B cell (primary cell): ENCODE data around the gene ERMAP. TPM values are rescaled to one million over a fixed set of nuclear protein-coding genes. Genes with fewer than 3 reads are reported as not detected.

Experiments used
- ATAC-seq: fragments of 200-7000 bp; cut with Tn5 transposase; one replicate; pipeline ENCODE4 v1.10.0; 2021; ENCODE audit warnings: low read depth, mild to moderate bottlenecking, moderate number of reproducible peaks, moderate library complexity
- CTCF ChIA-PET: fragments of 350-600 bp; sonication (Branson Sonifier 250); formaldehyde crosslinking; loops from one replicate; lab custom pipeline; 2021; ENCODE audit warnings: antibody characterized with exemption, inconsistent platforms; lab: Charles Lee
- POLR2A ChIA-PET: fragments of 350-600 bp; sonication (Branson Sonifier 250); formaldehyde crosslinking; loops from one replicate; lab custom pipeline; 2021; ENCODE audit warnings: antibody characterized with exemption; lab: Charles Lee
- DNase-seq: peaks from one replicate; pipeline ENCODE4 v3.0.0; 2013
- H2AFZ ChIP-seq: 2 replicates; pipeline ENCODE4 v1.6.1; 2012; ENCODE audit warnings: mild to moderate bottlenecking, low read depth, low read length; ENCODE audit not compliant: insufficient read depth, poor library complexity, severe bottlenecking
- H3K27ac ChIP-seq, 2 donors: 1 replicate in 1 of 2; 2 replicates in 1 of 2; pipeline ENCODE4 v1.5.1; 2012 to 2013; ENCODE audit warnings: low read length in 2 of 2, mild to moderate bottlenecking in 2 of 2, moderate library complexity in 1 of 2
- H3K27me3 ChIP-seq, 4 experiments: fragments of 200-600 bp in 1 of 4; sonication (generic) in 1 of 4; replicated peaks in 1 of 4; 1 replicate in 2 of 4; 2 replicates in 2 of 4; pipeline versions ENCODE4 v1.6.1 to v1.7.0; 2013 to 2016; ENCODE audit warnings: low read length in 3 of 4, mild to moderate bottlenecking in 2 of 4, mixed read lengths in 1 of 4, moderate library complexity in 1 of 4; ENCODE audit not compliant: insufficient read depth in 4 of 4, control insufficient read depth in 3 of 4; ENCODE audit errors: control extremely low read depth in 1 of 4
- H3K36me3 ChIP-seq, 2 experiments: replicated peaks in 1 of 2; 1 replicate in 1 of 2; 2 replicates in 1 of 2; pipeline versions ENCODE4 v1.6.1 to v1.7.1; 2013; ENCODE audit warnings: low read length in 1 of 2; ENCODE audit not compliant: insufficient read depth in 2 of 2, control insufficient read depth in 1 of 2; ENCODE audit errors: control extremely low read depth in 1 of 2, extremely low read depth in 1 of 2
- H3K4me1 ChIP-seq, 2 donors: fragments of 200-600 bp in 1 of 2; sonication (generic) in 1 of 2; 1 replicate in 1 of 2; 2 replicates in 1 of 2; pipeline versions ENCODE4 v1.5.1 to v1.6.1; 2013 to 2017; ENCODE audit warnings: low read length in 2 of 2; ENCODE audit not compliant: control insufficient read depth in 2 of 2, insufficient read depth in 2 of 2
- H3K4me2 ChIP-seq: replicated peaks from 2 replicates; pipeline ENCODE3; 2012; ENCODE audit warnings: mild to moderate bottlenecking, low read depth, low read length; ENCODE audit not compliant: poor library complexity, severe bottlenecking
- H3K4me3 ChIP-seq, 5 experiments: fragments of 200-600 bp in 1 of 5; sonication (generic) in 1 of 5; 1 replicate in 3 of 5; 2 replicates in 2 of 5; pipeline versions ENCODE4 v1.5.1 to v1.7.0; 2011 to 2016; ENCODE audit warnings: low read length in 4 of 5, mild to moderate bottlenecking in 4 of 5, low read depth in 2 of 5, control low read depth in 1 of 5, moderate library complexity in 1 of 5; ENCODE audit not compliant: insufficient read depth in 1 of 5; ENCODE audit errors: control extremely low read depth in 1 of 5, extremely low read depth in 1 of 5
- H3K79me2 ChIP-seq: fragments of 200-600 bp; sonication (generic); one replicate; pipeline ENCODE4 v1.6.0; 2016; ENCODE audit warnings: low read length; ENCODE audit not compliant: control insufficient read depth, insufficient read depth
- H3K9ac ChIP-seq: fragments of 200-600 bp; sonication (generic); 2 replicates; pipeline ENCODE4 v1.6.1; 2017; ENCODE audit warnings: mild to moderate bottlenecking, low read length, moderate library complexity
- H3K9me3 ChIP-seq, 3 donors: one replicate each; pipeline versions ENCODE4 v1.6.1 to v1.7.1; 2013; ENCODE audit warnings: low read length in 2 of 3; ENCODE audit not compliant: control insufficient read depth in 2 of 3, insufficient read depth in 1 of 3; ENCODE audit errors: control extremely low read depth in 1 of 3
- H4K20me1 ChIP-seq: 2 replicates; pipeline ENCODE4 v1.6.0; 2012; ENCODE audit warnings: mild to moderate bottlenecking, low read length; ENCODE audit not compliant: insufficient read depth, control insufficient read depth, poor library complexity, severe bottlenecking
- H3K27ac Mint-ChIP-seq: one replicate; pipeline ENCODE4 v1.8.0; 2021; ENCODE audit warnings: mixed read lengths
- H3K27me3 Mint-ChIP-seq: one replicate; pipeline ENCODE4 v1.8.0; 2021; ENCODE audit warnings: mixed read lengths
- H3K4me1 Mint-ChIP-seq: one replicate; pipeline ENCODE4 v1.8.0; 2021; ENCODE audit warnings: mixed read lengths
- H3K4me3 Mint-ChIP-seq: one replicate; pipeline ENCODE4 v1.8.0; 2021; ENCODE audit warnings: mixed read lengths
- H3K9me3 Mint-ChIP-seq: one replicate; pipeline ENCODE4 v1.8.0; 2022; ENCODE audit warnings: mixed read lengths; ENCODE audit not compliant: insufficient read depth
- CTCF ChIP-seq: fragments of 200-600 bp; IDR thresholded peaks from one replicate; pipeline ENCODE4 v1.8.0; 2022; ENCODE audit warnings: antibody characterized with exemption, mild to moderate bottlenecking
- EZH2 ChIP-seq: IDR thresholded peaks from 2 replicates; pipeline ENCODE4 v1.6.1; 2012; ENCODE audit warnings: borderline replicate concordance, low read depth, mild to moderate bottlenecking, moderate library complexity, low read length; ENCODE audit not compliant: insufficient read depth, poor library complexity, severe bottlenecking
- WGBS: methylation state at CpG from one replicate; pipeline ENCODE4 v1.1.5; 2013; ENCODE audit warnings: missing lambda C conversion rate; ENCODE audit not compliant: insufficient coverage; 5-methylcytosine and 5-hydroxymethylcytosine counted together
- intact Hi-C: fragments of 100-400 bp; cut with micrococcal nuclease; formaldehyde crosslinking; loops from one replicate; pipeline ENCODE4 v1.10.0; 2022
- polyA plus RNA-seq: library from polyadenylated mRNA; depleted of rRNA; stranded (reverse); fragments of >200 nt; gene quantifications from 2 replicates; pipeline ENCODE4 v1.2.3, GENCODE V29; 2012
- total RNA-seq, 2 donors: library from RNA; stranded (reverse); fragments of 120-200 nt in 1 of 2; gene quantifications; 1 replicate in 1 of 2; 2 replicates in 1 of 2; pipeline versions ENCODE4 v1.2.3 to v1.2.4, GENCODE V29; 2013 to 2022

ERMAP gene
- total and polyA plus RNA-seq, 2 donors (not counting 1 experiment from before 2014, with no cell fraction given), result 4.9 to 13.1 TPM

- Histone ChIP-seq H3K27ac (no peak overlapping the region), H3K9ac (no peak overlapping the region), H2AFZ (no peak overlapping the region), H3K9me3 (no peaks in the 10 kb centered on the region), H3K36me3 (no peaks in the 10 kb centered on the region), H3K4me3 (no peak overlapping the region), H3K4me1 (peaks cover 7 to 25% of the 10 kb centered on the region in 2 donors), H3K27me3 (no peaks in the 10 kb centered on the region), H4K20me1 (no peaks in the 10 kb centered on the region), H3K4me2 (no peak overlapping the region), H3K79me2 (no peaks in the 10 kb centered on the region)
- ChIA-PET POLR2A (no interaction called here), CTCF (no interaction called here)
- ATAC-seq (no peak), DNase-seq (no peak)
- Mint-ChIP-seq H3K4me3 (no peak overlapping the region), H3K9me3 (no peaks in the 10 kb centered on the region), H3K4me1 (peaks cover 20% of the 10 kb centered on the region), H3K27ac (no peak overlapping the region), H3K27me3 (no peaks in the 10 kb centered on the region)
- no CpG with 5 or more reads among the region's 3 CpGs for WGBS
- intact Hi-C loops, result no loop called here
- TF ChIP-seq EZH2 (no peak), CTCF (no peak)
These were observed 24.1 kb downstream of the ERMAP start for GRCh38 chr1:42841010-42841409.

- H3K4me1 Mint-ChIP-seq, result peaks cover 23% of the 10 kb centered on the region
These were observed 24.7 kb downstream of the ERMAP start for GRCh38 chr1:42841440-42842147.

More at GRCh38 chr1:42841440-42842147, 24.7 kb downstream of the ERMAP start:
- H3K4me3 ChIP-seq, result no peak overlapping the region
- Mint-ChIP-seq H3K9me3 (no peaks in the 10 kb centered on the region), H3K27me3 (no peaks in the 10 kb centered on the region), H3K27ac (no peak overlapping the region), H3K4me3 (no peak overlapping the region)
- WGBS, result 95% methylated on average over 2 of the region's 2 CpGs
- ATAC-seq (no peak), DNase-seq (no peak)
- peaks cover 1% of the 10 kb centered on the region for H3K79me2 ChIP-seq
- H3K4me1 ChIP-seq, result peaks cover 8 to 26% of the 10 kb centered on the region in 2 donors
- intact Hi-C loops, result no loop called here
- POLR2A ChIA-PET, result no interaction called here
- H3K4me2 ChIP-seq, result no peak overlapping the region
- no peaks in the 10 kb centered on the region for H3K27me3 ChIP-seq
- H4K20me1 ChIP-seq, result no peaks in the 10 kb centered on the region
- H3K36me3 ChIP-seq, result no peaks in the 10 kb centered on the region
- CTCF ChIA-PET, result no interaction called here
- no peak overlapping the region for H2AFZ ChIP-seq
- no peak overlapping the region for H3K27ac ChIP-seq
- TF ChIP-seq CTCF (no peak), EZH2 (no peak)
- no peaks in the 10 kb centered on the region for H3K9me3 ChIP-seq
- no peak overlapping the region for H3K9ac ChIP-seq
